ENCODE measurements around the gene GLYR1.

- TF ChIP-seq CTCF (IDR thresholded peaks at IDR 0.05) (no peak), POLR2AphosphoS5 (IDR thresholded peaks at IDR 0.05; ENCODE audit: low read depth, low read length) (no peak), REST (IDR thresholded peaks at IDR 0.05; ENCODE audit: insufficient read depth in 1 of 2, low read depth in 2 of 2, low read length in 1 of 2) (no peak), SIN3A (IDR thresholded peaks at IDR 0.05; ENCODE audit: borderline replicate concordance, insufficient read depth, low read depth, low read length) (no peak), TCF7L2 (IDR thresholded peaks at IDR 0.05; ENCODE audit: low read depth, low read length) (no peak)
Measured at GRCh38 chr16:4826526-4826925, 20.6 kb downstream of the GLYR1 start.
